H9 (cell line): ENCODE measurements around the gene SBF1. TPM values are rescaled to one million over a fixed set of nuclear protein-coding genes. Genes with fewer than 3 reads are reported as not detected.

Source experiments
- DNase-seq: peaks from one replicate; pipeline ENCODE4 v3.0.0-alpha.2; 2017
- H2AFZ ChIP-seq: one replicate; pipeline ENCODE4 v1.6.1; 2013; ENCODE audit warnings: mild to moderate bottlenecking, low read length, control low read depth, moderate library complexity
- H2AK5ac ChIP-seq: 2 replicates; pipeline ENCODE4 v1.6.1; 2013; ENCODE audit warnings: low read length, control low read depth, mixed read lengths; ENCODE audit not compliant: insufficient read length
- H2BK120ac ChIP-seq: one replicate; pipeline ENCODE4 v1.6.1; 2013; ENCODE audit warnings: low read depth, mild to moderate bottlenecking, low read length, control low read depth, inconsistent platforms; ENCODE audit not compliant: poor library complexity, severe bottlenecking
- H2BK12ac ChIP-seq: 2 replicates; pipeline ENCODE4 v1.6.1; 2013; ENCODE audit warnings: low read length, control low read depth, mixed read lengths, low read depth; ENCODE audit not compliant: insufficient read length
- H2BK15ac ChIP-seq: 2 replicates; pipeline ENCODE4 v1.6.1; 2013; ENCODE audit warnings: low read depth, low read length, control low read depth
- H2BK20ac ChIP-seq: one replicate; pipeline ENCODE4 v1.6.1; 2013; ENCODE audit warnings: low read depth, mild to moderate bottlenecking, low read length, control low read depth, inconsistent platforms; ENCODE audit not compliant: poor library complexity, severe bottlenecking
- H2BK5ac ChIP-seq: 2 replicates; pipeline ENCODE4 v1.6.1; 2013; ENCODE audit warnings: low read length, control low read depth, mixed read lengths; ENCODE audit not compliant: insufficient read length
- H3K14ac ChIP-seq: 2 replicates; pipeline ENCODE4 v1.6.1; 2013; ENCODE audit warnings: low read length, control low read depth; ENCODE audit not compliant: insufficient read depth
- H3K18ac ChIP-seq: 2 replicates; pipeline ENCODE4 v1.6.1; 2013; ENCODE audit warnings: low read depth, mild to moderate bottlenecking, mixed read lengths, low read length, control low read depth; ENCODE audit not compliant: insufficient read length
- H3K23ac ChIP-seq: 2 replicates; pipeline ENCODE4 v1.6.1; 2013; ENCODE audit warnings: low read length, control low read depth, mixed read lengths, low read depth; ENCODE audit not compliant: insufficient read length
- H3K23me2 ChIP-seq: 2 replicates; pipeline ENCODE4 v1.6.1; 2013; ENCODE audit warnings: low read depth, mild to moderate bottlenecking, mixed read lengths, low read length, control low read depth; ENCODE audit not compliant: insufficient read length, poor library complexity, severe bottlenecking
- H3K27ac ChIP-seq: 2 replicates; pipeline ENCODE4 v1.5.1; 2013; ENCODE audit warnings: low read length, control low read depth, mixed read lengths, low read depth; ENCODE audit not compliant: insufficient read length
- H3K27me3 ChIP-seq: 2 replicates; pipeline ENCODE4 v1.6.1; 2013; ENCODE audit warnings: low read length, control low read depth, inconsistent platforms; ENCODE audit not compliant: insufficient read depth
- H3K4ac ChIP-seq: 2 replicates; pipeline ENCODE4 v1.6.1; 2013; ENCODE audit warnings: low read depth, mild to moderate bottlenecking, control low read depth, inconsistent platforms, low read length, moderate library complexity
- H3K4me1 ChIP-seq: 2 replicates; pipeline ENCODE4 v1.6.1; 2013; ENCODE audit warnings: low read length, control low read depth, inconsistent platforms; ENCODE audit not compliant: insufficient read depth
- H3K4me2 ChIP-seq: 2 replicates; pipeline ENCODE4 v1.6.1; 2013; ENCODE audit warnings: low read length, control low read depth, mixed read lengths; ENCODE audit not compliant: insufficient read length, insufficient read depth
- H3K56ac ChIP-seq: 2 replicates; pipeline ENCODE4 v1.6.1; 2013; ENCODE audit warnings: low read depth, mild to moderate bottlenecking, mixed read lengths, low read length, control low read depth; ENCODE audit not compliant: insufficient read length
- H3K79me1 ChIP-seq: 2 replicates; pipeline ENCODE4 v1.6.1; 2013; ENCODE audit warnings: low read depth, mild to moderate bottlenecking, moderate library complexity, low read length, control low read depth, inconsistent platforms; ENCODE audit not compliant: insufficient read depth, poor library complexity, severe bottlenecking
- H3K79me2 ChIP-seq: 2 replicates; pipeline ENCODE4 v1.6.1; 2013; ENCODE audit warnings: low read length, control low read depth, inconsistent platforms; ENCODE audit not compliant: insufficient read depth
- H3K9ac ChIP-seq: 2 replicates; pipeline ENCODE4 v1.6.1; 2013; ENCODE audit warnings: low read length, control low read depth, mixed read lengths; ENCODE audit not compliant: insufficient read length; ENCODE audit errors: extremely low read depth
- H3K9me3 ChIP-seq: one replicate; pipeline ENCODE4 v1.6.1; 2013; ENCODE audit warnings: low read depth, low read length, inconsistent platforms; ENCODE audit not compliant: control insufficient read depth
- H3T11ph ChIP-seq: one replicate; pipeline ENCODE4 v1.6.1; 2013; ENCODE audit warnings: mild to moderate bottlenecking, low read length, control low read depth, inconsistent platforms
- H4K20me1 ChIP-seq: one replicate; pipeline ENCODE4 v1.6.1; 2013; ENCODE audit not compliant: control insufficient read depth, insufficient read length, insufficient read depth
- H4K5ac ChIP-seq: 2 replicates; pipeline ENCODE4 v1.6.1; 2013; ENCODE audit warnings: low read depth, mild to moderate bottlenecking, mixed read lengths, low read length, control low read depth; ENCODE audit not compliant: insufficient read length
- H4K8ac ChIP-seq: replicated peaks from 2 replicates; pipeline ENCODE4 v1.6.1; 2013; ENCODE audit warnings: low read length, control low read depth, mixed read lengths, low read depth; ENCODE audit not compliant: insufficient read length
- H4K91ac ChIP-seq: 2 replicates; pipeline ENCODE4 v1.6.1; 2013; ENCODE audit warnings: low read depth, mild to moderate bottlenecking, moderate library complexity, mixed read lengths, low read length, control low read depth; ENCODE audit not compliant: insufficient read length
- H3K27ac Mint-ChIP-seq, 3 experiments: 2 replicates in 2 of 3; 3 replicates in 1 of 3; pipeline ENCODE4 v1.8.0; 2020 to 2021; ENCODE audit warnings: mixed read lengths in 3 of 3, mild to moderate bottlenecking in 1 of 3, moderate library complexity in 1 of 3
- H3K27me3 Mint-ChIP-seq: 2 replicates; pipeline ENCODE4 v1.8.0; 2021; ENCODE audit warnings: low read depth, mild to moderate bottlenecking, moderate library complexity, mixed read lengths
- H3K36me3 Mint-ChIP-seq, 3 experiments: 2 replicates in 2 of 3; 3 replicates in 1 of 3; pipeline ENCODE4 v1.8.0; 2020 to 2021; ENCODE audit warnings: low read depth in 3 of 3, mixed read lengths in 3 of 3; ENCODE audit not compliant: insufficient read depth in 1 of 3
- H3K4me1 Mint-ChIP-seq, 2 experiments: 2 replicates each; pipeline ENCODE4 v1.8.0; 2020; ENCODE audit warnings: mixed read lengths in 2 of 2
- H3K4me3 Mint-ChIP-seq, 2 experiments: 2 replicates in 1 of 2; 3 replicates in 1 of 2; pipeline ENCODE4 v1.8.0; 2020 to 2021; ENCODE audit warnings: mild to moderate bottlenecking in 2 of 2, mixed read lengths in 2 of 2, moderate library complexity in 1 of 2
- H3K9me3 Mint-ChIP-seq, 2 experiments: 2 replicates in 1 of 2; 3 replicates in 1 of 2; pipeline ENCODE4 v1.8.0; 2020; ENCODE audit warnings: mild to moderate bottlenecking in 2 of 2, mixed read lengths in 2 of 2, moderate library complexity in 1 of 2
- WGBS: extraction: QIAGEN DNeasy Blood & Tissue Kit; methylation state at CpG from one replicate; pipeline ENCODE4 v1.1.7; 2013; ENCODE audit warnings: missing lambda C conversion rate, low lambda C conversion rate, mixed read lengths; ENCODE audit not compliant: insufficient read length; ENCODE audit errors: extremely low coverage; 5-methylcytosine and 5-hydroxymethylcytosine counted together
- total RNA-seq: library from RNA; stranded (reverse); gene quantifications from 2 replicates; pipeline ENCODE4 v1.2.1, GENCODE V29; 2021
- TF ChIP-seq, protein P1 (sequence below): fragments of 200-600 bp; sonication (generic); conservative IDR thresholded peaks from 3 replicates; pipeline ENCODE4 v1.8.0; 2021; ENCODE audit warnings: antibody characterized with exemption, mild to moderate bottlenecking

The SBF1 gene
- total RNA-seq, 1 experiment from 2014 or later = 69.8 TPM

DNA sequence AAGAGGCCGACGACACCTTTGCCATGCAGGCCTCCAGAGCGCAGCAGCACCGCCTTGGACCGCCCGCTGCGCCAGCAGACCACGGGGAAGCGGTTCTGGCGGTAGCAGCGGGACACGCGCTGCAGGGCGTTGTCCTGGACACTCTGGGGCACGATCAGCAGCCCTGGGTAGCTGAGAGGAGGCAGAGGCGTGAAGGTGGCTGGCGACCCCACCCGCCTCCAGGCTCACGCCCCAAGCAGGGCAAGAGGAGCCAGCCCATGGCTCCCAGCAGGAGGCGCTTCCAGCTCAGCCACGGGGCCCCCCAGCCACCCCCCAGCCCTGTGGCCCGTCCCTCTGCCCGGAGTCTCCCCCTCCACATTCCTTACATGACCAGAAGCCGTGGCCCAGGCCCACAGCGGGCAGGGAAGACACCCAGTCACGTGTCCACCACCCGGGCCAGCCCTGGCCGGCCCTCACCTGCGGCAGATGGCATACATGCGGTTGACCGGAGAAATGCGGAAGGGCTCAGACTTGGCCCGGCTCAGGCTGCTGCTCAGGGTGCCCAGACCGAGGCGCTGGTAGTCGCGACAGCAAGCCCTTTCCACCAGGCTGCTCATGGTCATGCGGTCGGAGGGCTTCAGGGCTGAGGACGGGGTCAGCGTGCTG, 15.2 kb downstream of the SBF1 start:
- no CpG with 5 or more reads among the region's 41 CpGs for WGBS
- Mint-ChIP-seq H3K9me3 (no peaks in the 10 kb centered on the region; a peak in 1 of 5 replicates), H3K4me1 (no peaks in the 10 kb centered on the region), H3K27ac (no peak overlapping the region), H3K36me3 (peaks cover 23 to 84% (median 79%) of the 10 kb centered on the region in 3 experiments), H3K4me3 (no peak overlapping the region), H3K27me3 (no peaks in the 10 kb centered on the region)
- no peak overlapping the region for H3K27ac ChIP-seq
- no peak overlapping the region for H3T11ph ChIP-seq
- no peak overlapping the region for H2BK12ac ChIP-seq
- H3K4ac ChIP-seq = no peak overlapping the region
- no peaks in the 10 kb centered on the region for H3K9me3 ChIP-seq
- H4K20me1 ChIP-seq = peaks cover 5% of the 10 kb centered on the region
- no peaks in the 10 kb centered on the region for H3K23me2 ChIP-seq
- DNase-seq = no peak
- TF ChIP-seq, protein P1, sequence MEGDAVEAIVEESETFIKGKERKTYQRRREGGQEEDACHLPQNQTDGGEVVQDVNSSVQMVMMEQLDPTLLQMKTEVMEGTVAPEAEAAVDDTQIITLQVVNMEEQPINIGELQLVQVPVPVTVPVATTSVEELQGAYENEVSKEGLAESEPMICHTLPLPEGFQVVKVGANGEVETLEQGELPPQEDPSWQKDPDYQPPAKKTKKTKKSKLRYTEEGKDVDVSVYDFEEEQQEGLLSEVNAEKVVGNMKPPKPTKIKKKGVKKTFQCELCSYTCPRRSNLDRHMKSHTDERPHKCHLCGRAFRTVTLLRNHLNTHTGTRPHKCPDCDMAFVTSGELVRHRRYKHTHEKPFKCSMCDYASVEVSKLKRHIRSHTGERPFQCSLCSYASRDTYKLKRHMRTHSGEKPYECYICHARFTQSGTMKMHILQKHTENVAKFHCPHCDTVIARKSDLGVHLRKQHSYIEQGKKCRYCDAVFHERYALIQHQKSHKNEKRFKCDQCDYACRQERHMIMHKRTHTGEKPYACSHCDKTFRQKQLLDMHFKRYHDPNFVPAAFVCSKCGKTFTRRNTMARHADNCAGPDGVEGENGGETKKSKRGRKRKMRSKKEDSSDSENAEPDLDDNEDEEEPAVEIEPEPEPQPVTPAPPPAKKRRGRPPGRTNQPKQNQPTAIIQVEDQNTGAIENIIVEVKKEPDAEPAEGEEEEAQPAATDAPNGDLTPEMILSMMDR = no peak
- H2BK15ac ChIP-seq = no peak overlapping the region
- H3K4me1 ChIP-seq = no peaks in the 10 kb centered on the region
- no peak overlapping the region for H2AFZ ChIP-seq
- no peaks in the 10 kb centered on the region for H3K27me3 ChIP-seq
- no peak overlapping the region for H3K56ac ChIP-seq
- no peak overlapping the region for H4K5ac ChIP-seq
- H4K8ac ChIP-seq = no peak overlapping the region
- H3K23ac ChIP-seq = no peak overlapping the region
- H3K18ac ChIP-seq = no peak overlapping the region
- H3K9ac ChIP-seq = no peak overlapping the region
- no peak overlapping the region for H3K14ac ChIP-seq
- no peak overlapping the region for H2BK120ac ChIP-seq
- H2BK5ac ChIP-seq = no peak overlapping the region
- no peak overlapping the region for H4K91ac ChIP-seq
- H3K79me1 ChIP-seq = no peaks in the 10 kb centered on the region
- no peak overlapping the region for H3K4me2 ChIP-seq
- no peak overlapping the region for H2AK5ac ChIP-seq
- no peaks in the 10 kb centered on the region for H3K79me2 ChIP-seq
- no peak overlapping the region for H2BK20ac ChIP-seq
